GM18508 (cell line): Measurements from ENCODE around the gene TMEM151B.
"Not testable (repeated sequence)": the region's sequence is repeated elsewhere in the genome, so short reads cannot be mapped to it uniquely, and the experiment has no call there.

ENCODE experiments used
- ATAC-seq: cut with Tn5 transposase; IDR thresholded peaks from one replicate; pipeline ENCODE4 v1.9.1; 2021; ENCODE audit warnings: moderate number of reproducible peaks; ENCODE audit not compliant: insufficient read depth, unreplicated experiment

The TMEM151B gene

DNA sequence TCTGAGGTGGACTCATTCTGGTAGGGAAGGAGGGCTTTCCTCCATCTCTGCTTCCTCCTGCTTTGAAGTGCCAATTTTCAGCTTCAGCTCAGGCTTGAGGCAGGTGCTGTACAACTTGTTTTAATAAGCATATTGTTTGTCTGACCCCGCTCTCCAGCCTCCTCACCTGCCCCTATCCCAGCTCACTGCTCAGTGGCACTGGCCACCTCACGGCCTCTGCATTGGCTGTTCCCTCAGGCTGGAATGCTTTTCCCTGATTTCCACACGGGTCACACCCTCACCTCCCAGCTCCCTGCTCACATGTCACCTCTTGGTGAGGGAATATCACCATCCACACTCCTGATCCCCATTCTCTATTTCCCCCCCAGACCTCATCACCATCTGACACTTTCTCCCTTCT, 28.6 kb downstream of the TMEM151B start:
- no peak for ATAC-seq

DNA sequence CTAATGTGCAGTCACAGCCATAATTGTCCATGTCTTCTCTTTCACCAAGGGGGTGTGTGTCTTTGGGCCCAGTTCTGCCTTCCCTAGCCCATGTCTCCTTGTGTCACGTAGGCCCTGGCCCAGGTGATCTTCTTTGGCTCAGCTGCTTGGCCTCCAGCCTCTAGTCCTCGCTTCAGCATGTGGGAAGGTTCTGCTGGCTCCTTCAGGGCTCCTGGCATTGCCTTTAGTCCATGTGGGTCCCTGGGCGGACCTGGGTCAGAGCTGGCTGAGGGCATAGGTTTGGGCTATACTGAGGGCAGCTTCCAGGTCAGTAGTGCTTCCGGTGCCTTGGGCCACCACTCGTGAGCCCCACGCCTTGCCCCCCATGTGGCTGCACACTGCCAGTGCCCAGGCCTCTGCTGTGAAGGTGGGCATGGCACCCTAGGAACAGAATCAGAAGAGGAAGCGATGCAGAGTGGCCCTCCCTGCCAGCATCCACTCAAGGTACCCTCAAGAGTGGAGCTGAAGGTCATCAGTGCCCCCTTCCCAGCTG, 30.1 kb downstream of the TMEM151B start:
- no peak for ATAC-seq

DNA sequence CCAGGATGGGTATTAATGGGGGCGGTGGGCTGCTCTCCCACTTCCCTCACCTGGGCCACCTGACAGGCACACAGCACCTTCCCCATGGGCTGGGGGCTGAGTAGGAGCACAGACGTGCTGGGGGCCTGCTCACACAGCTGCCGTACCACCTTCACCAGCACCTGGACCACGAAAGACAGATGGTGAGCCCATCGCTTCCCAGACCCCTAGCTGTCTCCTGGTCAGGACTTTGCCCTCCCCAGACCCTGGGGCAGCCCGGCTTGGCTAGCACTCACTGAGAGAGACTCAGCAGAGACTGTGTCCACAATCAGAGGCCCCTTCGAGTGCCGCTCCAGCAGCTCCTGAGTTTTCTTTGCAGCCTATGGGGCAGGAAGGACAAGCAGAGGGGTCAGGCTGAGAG, 30.9 kb downstream of the TMEM151B start:
- no peak for ATAC-seq

DNA sequence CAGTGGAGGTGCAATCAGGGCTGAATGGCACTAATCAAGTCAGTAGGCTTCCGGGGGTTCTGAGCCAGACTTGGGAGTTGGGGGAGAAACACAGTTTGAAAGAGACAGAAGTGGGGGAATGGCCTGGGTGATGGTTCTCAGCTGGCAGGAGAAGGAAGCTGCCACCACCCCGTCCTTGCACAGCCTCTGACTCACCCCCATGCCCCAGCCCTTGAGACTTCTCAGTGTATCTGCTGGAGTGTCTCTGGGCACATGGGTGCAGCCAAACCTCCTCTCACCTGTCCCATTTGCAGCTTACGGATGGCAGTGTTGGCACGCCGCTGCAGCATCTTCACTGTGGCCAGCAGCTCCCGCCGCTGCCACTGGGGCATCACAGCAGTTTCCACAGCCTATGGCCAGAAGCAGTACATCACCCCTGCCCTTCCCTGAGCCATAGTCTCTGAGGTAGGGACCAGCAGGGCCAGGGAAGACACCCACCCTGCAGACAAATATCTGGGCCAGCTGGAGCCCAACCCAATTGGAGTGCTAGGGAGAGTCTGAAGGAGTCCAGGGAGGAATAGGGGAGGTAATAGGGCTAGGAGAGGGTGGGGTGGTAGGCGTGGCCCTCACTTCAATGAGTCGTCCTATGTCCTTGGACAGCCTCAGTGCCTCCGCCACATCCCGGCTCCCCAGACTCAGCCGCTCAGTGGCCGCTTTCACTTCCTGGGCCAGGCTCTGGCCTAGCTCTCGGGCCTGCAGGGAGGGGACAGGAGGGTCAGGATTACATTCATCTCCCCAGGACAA, 31.7 kb downstream of the TMEM151B start:
- ATAC-seq: no peak

DNA sequence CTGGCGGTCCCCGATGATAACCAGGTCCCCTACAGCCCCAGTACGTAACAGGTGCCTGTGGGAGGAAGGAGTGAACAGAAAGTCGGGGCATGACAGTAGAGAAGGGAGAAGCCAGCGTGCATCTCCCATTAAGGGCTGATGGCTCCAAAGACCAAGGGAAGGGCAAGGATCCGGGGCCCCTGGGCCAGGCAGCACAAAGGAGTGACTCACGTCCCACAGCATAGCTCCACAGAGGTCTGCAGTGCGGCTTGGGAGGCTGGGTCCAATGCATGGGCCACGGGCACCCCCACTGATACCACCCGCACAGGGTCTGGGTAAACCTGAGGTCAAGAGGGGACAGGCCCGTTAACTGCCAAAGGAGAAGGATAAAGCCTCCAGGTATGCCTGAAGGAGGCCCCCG, 32.6 kb downstream of the TMEM151B start:
- no peak for ATAC-seq

DNA sequence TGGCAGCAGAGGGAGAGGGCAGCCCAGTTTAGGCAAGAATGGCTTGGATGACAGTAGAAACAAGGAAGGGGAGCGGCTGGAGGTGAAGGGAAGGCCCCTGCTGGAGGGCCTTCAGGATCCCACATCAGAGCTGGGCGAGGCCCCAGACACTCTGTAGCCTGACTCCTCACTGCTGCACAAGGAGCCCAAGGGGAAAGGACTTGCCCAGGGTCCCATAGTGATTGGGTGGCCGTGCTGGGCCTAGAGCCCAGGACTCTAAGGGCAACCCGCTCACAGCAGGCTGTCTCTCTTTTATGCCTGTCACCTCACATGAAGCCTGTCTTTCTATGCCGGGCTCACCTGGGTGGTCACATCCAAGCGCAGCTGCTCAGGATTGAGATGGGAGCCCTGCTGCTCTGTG, 33.6 kb downstream of the TMEM151B start:
- ATAC-seq: no peak

DNA sequence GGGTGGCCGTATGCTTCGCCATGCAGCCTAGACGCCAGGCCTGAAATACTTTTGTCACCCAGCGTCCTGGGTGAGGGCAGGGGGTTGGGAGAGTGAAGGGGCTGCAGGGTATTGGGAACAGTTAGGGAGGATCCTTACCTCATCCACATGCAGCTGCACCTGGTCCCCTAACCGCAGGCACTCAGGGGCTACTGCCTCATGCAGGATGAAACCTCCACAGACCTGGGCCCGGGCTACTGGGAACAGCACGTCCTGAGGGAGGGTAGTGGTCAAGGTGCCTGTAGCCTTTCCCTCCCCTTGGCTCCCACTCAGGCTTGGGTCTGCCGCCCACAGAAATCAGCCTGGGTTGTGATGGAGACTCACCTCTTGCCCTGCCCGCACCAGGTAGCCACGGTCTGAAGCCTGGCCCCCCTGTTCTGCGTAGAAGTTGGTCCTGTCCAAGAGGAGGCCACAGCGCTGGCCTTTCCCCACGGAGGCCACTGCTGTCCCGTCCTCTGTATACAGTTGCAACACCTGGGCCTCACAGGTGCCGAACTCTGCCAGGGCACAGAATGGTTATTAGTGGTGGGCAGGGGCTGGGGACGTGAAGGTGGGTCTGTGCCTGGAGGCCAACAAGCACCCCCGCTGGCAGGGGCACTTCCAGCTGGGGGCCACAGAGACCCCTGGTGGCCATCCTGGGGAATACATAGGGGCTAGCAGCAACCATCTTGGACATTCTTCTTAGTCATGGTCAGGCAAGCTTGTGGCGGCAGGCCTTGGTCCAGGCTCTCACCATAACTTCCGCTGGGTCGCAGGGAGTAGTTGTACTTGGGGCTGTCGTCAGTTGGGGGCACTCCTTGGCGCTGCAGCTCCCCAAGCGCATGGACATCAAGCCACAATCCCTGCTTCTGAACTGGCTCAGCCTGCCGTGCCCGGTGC, 34.3 kb downstream of the TMEM151B start:
- no peak for ATAC-seq

DNA sequence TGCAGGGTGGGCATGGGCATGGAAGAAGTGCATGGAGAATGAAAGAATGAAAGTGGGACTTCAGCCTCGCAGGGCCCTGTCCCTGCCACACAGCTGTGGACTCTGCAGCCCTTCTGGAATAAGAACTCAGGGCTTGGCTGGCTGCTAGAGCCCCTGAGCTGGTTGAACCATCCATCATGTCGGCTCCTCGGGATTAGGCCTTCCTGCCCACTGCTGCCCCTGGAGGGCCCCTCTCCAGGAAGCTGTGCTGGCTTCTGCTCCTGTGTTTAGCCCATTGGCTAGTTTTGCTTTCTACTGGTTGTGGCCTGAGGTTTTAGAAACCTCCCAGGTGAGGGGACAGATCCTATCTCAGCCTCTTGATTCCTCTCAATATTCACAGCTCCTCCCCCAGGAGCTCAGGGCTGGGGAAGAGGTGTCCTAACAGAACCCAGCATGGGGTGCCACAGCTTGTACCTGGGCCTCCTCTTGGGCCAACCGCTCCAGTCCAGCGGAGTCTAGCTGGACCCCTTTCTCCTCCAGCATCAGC, 35.0 kb downstream of the TMEM151B start:
- no peak for ATAC-seq

DNA sequence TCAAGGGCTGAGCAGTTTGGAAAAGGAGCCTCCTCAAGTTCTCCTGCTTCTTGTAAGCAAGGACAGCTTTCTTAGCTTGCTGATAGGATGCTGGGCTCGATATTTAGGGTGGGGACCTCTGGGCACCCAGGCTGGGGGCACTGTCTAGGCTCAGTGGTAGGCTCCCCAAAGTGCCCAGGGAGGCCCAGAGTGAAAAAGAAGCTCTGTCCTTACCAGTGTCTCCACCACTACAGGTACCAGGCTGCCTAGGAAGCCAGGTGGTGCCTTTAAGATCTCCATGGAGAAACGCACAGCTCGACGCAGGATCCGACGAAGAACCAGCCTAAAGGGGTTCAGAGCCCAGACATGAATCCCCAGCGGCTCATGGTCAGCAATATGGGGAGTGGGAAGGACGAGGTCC, 36.5 kb downstream of the TMEM151B start:
- no peak for ATAC-seq

DNA sequence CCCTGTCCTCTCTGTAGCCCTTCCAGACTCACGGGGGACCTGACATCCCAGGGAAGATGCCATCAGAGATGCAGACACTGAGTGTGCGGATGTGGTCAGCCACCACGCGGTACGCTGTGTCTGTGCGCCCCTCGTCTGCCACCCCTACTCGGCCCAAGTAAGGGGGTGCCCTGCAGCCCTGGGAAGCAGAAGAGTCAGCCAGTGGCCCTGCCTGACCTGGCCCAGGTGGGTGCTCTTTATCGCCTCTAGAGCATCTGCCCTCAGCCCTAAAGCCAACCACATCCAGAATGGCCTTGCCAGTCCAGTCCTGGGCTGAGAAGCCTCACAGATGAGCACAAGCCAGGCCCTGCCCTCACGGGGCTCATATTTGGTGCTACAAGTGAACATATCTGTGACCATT, 37.0 kb downstream of the TMEM151B start:
- no peak for ATAC-seq

DNA sequence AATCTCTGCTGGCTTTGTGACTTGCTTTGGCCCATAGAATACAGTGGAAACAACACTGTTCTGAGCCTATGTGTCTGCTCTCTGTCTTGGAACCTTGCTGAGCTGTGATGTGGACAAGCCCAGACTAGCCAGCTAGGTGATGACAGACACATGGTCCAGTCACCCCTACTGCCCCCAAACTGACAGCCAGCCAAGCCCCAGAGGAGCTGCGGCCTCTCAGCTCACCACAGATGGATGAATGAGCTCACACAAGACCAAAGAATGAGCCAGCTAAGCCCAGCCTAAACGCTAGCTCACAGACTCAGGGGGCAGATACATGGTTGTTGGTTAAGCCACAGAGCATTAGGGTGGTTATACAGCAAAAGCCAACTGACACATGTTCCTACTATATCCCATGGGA, 38.8 kb downstream of the TMEM151B start:
- no peak for ATAC-seq

DNA sequence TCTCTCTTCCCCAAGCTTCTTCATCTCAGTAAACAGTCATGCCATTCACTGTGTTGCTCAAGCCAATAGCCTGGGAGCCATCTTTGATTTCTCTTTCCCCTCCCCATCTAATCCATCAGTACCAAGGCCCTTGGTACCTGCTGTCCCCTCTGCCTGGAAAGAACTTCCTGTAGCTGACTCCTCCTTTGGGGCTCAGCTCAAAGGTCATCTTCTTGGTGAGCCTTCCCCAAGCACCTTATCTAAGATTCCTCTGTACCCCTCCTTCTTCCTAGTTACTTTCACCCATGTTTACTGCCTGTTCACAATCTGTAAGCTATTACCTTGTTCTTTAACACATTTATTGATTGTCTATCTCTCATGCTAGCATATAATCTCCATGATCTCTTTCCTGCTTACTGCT, 39.4 kb downstream of the TMEM151B start:
- no peak for ATAC-seq

DNA sequence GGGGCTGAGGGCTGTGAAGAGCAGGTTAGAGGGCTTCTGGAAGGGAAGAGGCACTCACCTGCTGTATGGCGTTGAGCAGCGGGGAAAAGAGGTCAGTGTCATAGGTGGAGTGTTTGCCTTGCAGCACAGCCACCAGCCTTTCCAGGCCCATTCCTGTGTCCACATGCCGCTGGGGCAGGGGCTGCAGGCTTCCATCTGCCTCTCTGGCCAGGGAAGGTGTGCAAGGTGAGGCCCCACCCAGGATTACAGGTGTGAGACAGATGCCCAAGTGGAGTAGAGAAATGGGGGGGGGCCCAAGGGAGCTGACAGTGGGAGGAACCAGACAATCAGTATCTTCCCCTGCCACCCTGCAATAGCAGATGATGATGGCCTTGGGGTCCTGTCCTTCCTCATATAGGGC, 40.0 kb downstream of the TMEM151B start:
- no peak for ATAC-seq

DNA sequence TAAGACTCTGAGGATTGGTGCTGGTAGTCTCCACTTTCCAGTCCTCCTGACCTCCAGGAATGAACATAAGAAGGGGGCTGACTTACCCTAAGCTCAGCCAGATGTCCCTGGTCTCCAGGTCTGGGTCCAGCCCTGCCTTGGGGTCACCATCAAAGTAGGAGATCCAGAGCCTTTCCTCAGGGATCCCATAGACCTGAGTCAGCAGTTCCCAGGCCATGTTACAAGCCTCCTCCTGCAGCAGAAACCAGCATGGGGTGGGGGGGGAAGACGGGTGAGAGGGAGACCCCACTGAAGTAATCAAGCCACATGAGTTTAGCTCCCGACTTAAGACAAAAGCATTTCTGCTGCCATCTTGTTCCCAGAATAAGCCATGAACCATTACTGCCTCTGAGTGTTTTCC, 41.1 kb downstream of the TMEM151B start:
- ATAC-seq: no peak

DNA sequence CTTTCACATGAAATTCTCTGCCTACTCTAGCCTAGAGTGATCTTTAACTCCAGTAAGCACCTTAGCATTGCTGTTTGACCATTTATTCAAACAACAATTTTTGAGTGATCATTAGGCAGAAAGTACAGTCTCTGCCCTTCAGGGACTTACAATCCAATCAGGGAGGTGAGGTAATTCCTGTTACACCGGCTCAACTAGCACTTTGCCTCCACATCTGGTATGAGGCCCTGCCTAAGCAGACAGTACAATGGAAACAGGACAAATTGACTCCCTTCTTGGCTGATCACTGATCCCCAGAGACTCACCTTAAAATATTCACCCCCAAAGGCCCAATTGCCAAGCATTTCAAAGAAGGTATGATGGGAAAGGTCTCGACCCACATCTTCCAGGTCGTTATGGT, 41.5 kb downstream of the TMEM151B start:
- ATAC-seq: no peak

DNA sequence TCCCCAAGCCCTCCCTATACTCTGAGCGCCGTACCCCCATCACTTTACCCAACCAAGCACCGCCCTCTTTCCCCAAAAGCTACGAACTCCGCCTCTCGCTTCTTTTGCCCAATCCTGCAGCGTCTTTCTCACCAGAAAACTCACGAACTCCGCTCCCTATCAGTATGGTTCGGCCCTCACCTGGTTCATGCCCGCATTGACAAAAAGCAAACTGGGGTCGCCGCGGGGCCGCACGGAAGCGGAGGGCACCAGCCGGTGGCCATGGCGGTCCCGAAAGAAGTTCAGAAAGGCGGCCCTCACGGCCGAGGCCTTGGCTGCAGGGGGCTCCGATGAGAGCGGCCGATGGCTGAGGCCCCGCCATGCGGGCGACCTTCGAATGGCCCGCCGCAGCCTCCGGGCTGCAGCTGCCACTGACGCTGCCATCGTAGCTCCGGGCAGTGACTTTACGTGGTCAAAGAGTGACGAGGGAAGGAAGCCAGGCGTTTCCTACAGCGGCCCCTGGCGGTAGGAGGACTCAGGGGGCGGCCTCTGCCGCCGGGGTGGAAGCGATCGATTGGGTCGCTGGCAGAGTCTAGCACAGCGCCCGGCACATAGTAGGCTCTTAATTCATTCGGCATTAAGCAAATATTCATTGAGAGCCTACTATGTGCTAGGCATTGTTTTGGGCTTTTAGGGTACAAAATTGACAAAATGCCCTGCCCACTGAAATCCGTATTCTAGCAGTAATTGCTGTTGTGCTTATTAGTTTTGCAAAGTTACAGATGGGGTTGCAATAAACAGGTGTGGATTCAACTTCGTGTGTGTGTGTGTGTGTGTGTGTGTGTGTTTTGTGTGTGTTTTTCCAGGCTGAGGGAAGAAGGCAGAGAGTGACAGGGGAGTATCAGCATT, 42.9 kb downstream of the TMEM151B start, which contains the start of gene AARS2:
Gene AARS2 (minus strand): TSS at position 447 of the 888 bp plus-strand sequence. CDS start 24 bp downstream, at position 423.
- no peak for ATAC-seq

DNA sequence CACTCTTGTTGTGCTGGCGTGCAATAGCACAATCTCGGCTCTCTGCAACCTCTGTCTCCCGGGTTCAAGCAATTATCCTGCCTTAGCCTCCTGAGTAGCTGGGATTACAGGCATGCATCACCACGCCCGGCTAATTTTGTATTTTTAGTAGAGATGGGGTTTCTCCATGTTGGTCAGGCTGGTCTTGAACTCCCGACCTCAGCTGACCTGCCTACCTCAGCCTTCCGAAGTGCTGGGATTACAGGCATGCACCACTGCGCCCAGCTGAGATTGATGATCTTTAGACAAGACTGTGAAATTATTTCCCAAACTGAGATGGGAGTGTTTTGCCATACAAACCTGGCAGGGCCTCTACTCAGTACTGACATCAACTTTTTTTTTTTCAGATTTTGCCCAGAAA, 44.4 kb downstream of the TMEM151B start:
- not testable (repeated sequence) for ATAC-seq

DNA sequence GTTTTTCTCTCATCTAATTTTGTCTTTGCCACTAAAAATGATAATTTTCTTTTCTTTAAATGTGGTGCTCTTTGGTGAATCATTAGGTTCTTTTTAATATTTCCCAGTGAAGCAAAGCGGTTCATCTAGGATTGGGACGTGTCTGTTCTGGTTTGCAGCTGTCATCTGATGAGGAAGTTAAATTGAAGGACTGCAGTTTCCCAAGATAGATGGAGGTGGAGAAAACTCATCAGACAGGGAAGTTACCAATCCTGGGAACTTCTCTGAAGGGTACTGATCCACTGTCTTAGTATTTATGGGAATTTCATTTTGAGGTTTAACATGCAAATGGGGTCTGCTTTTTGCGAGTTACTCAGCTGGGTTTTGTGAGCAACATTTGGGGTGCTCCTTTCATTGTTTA, 45.3 kb downstream of the TMEM151B start:
- ATAC-seq: no peak

DNA sequence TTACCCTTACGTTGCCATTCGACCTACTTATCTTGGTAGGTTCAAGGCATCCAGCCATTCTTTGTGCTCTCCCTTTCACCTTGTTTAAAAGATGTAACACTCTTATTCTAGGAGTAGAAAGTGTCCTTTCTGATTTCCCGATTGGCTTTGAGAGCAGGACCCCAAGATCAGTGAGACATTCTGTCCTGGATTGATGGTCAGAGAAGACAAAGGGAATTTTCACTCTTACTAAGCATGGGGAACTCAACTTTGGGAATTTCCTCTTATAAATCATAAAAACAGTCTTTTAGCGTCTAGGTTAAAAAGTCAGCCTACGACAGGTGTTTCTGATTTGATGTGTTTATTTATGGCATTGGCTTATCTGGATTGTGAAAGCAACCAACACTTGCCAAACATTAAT, 45.7 kb downstream of the TMEM151B start:
- no peak for ATAC-seq

DNA sequence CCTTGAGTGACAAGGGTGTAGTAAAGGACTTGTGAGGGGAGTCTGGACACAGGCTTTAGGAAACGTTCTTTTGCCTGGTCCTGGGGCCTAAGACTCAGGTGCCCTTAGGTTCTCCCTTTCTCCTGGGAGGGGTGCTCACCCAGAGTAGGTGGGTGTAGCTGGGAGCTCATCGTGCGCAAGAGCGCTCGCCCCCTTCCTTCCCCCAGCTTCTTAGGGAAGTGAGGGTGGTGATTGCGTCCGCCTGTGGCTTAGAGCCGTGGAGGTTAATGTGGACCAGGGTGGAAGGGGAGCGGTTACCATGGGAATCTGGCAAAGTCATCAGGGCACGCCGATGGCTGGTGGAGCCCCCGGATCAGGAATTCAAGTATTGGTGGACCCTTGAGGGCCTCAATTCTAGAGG, 46.2 kb downstream of the TMEM151B start:
- no peak for ATAC-seq
